Upper lobe of left lung (tissue), 4 donors: ENCODE data around the gene TADA3.

Experiments
- POLR2A ChIP-seq, 4 donors: fragments of 450-650 bp; IDR thresholded peaks; one replicate each; pipeline ENCODE4 v1.5.1; 2016 to 2017; ENCODE audit warnings: antibody characterized with exemption in 4 of 4, mild to moderate bottlenecking in 2 of 4
- POLR2AphosphoS5 ChIP-seq, 2 donors: sonication (generic); formaldehyde crosslinking; IDR thresholded peaks; one replicate each; pipeline ENCODE4 v1.5.1; 2017; ENCODE audit warnings: antibody characterized with exemption in 2 of 2
- TF ChIP-seq, protein P1 (sequence below), 6 experiments: fragments of 450-650 bp in 4 of 6; fragments of 200-600 bp in 2 of 6; sonication (generic) in 2 of 6; IDR thresholded peaks; one replicate each; pipeline ENCODE4 v1.5.1; 2016 to 2019; ENCODE audit warnings: antibody characterized with exemption in 6 of 6

DNA sequence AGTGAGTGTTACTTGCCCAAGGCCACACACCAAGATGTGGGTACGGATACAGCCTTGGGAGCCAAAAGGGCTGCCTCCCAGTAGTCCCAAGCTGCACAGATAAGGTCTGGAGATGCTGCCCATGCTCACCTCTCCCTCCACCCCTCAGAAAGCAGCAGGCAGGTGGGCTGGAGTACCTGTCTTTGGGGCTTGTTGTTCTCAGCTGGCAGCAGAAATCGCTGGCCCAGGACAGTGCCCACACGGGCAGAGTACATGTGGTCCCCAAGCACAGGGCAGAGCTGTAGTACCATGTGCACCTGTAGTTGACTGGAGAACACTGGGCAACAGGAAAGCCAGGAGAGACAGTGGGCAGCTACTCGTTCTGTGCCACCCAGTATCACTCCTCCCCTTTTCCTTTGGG, 46.6 kb upstream of the TADA3 start:
- TF ChIP-seq, protein P1, sequence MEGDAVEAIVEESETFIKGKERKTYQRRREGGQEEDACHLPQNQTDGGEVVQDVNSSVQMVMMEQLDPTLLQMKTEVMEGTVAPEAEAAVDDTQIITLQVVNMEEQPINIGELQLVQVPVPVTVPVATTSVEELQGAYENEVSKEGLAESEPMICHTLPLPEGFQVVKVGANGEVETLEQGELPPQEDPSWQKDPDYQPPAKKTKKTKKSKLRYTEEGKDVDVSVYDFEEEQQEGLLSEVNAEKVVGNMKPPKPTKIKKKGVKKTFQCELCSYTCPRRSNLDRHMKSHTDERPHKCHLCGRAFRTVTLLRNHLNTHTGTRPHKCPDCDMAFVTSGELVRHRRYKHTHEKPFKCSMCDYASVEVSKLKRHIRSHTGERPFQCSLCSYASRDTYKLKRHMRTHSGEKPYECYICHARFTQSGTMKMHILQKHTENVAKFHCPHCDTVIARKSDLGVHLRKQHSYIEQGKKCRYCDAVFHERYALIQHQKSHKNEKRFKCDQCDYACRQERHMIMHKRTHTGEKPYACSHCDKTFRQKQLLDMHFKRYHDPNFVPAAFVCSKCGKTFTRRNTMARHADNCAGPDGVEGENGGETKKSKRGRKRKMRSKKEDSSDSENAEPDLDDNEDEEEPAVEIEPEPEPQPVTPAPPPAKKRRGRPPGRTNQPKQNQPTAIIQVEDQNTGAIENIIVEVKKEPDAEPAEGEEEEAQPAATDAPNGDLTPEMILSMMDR (IDR thresholded peaks at IDR 0.05) = no peak
- TF ChIP-seq POLR2A (IDR thresholded peaks at IDR 0.05) (no peak), POLR2AphosphoS5 (IDR thresholded peaks at IDR 0.05) (no peak)
